Measurements from ENCODE around the gene TEX14.

DNA sequence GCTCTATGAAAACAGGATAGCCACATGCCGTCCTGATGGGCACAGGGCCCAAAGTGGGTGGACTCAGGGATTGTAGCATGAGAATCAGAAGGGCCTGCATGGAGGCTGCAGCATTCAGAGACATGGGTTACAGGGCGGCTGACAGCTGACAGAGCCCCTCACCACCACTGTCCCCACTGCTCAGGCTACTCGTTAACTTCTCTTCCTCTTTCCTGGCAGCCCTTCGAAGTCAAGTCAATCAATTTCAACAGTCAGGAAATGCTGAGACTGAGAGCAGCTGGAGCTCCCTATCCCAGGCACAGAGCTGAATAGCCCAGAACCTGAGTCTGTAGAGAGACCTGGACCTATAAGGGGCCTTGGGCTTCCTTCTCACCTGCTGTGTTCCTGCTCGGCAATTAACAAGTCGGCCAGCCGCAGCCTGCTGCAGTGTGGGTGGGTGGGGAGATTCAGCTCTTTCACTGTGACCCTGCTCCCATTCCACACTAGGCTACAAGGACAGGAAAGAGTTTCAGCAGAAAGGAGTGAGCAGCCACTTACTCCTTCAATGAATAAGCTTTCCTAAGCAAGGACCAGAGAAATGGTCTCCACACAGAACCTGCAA lies 76.9 kb downstream of the TEX14 start:
- TF ChIP-seq BHLHE40 (IDR thresholded peaks at IDR 0.05; ENCODE audit: borderline replicate concordance) (no peak), ZNF384 (IDR thresholded peaks at IDR 0.05) (no peak), CTBP1 (IDR thresholded peaks at IDR 0.05; ENCODE audit: borderline replicate concordance) (no peak), FOXA1 (IDR thresholded peaks at IDR 0.05) (no peak), FOXM1 (IDR thresholded peaks at IDR 0.05; ENCODE audit: borderline replicate concordance) (no peak), LEF1 (IDR thresholded peaks at IDR 0.05; ENCODE audit: borderline replicate concordance) (no peak), L3MBTL2 (conservative IDR thresholded peaks at IDR 0.05) (no peak), ELF4 (IDR thresholded peaks at IDR 0.05) (no peak)

All from HEK293T (cell line).